ENCODE measurements around the gene TOX2.

The TOX2 gene

GRCh38 chr20:43957392-43957791 is 42.7 kb downstream of the TOX2 start:
- no peak for DNase-seq (ENCODE audit: low read depth in 2 of 2)

GRCh38 chr20:43958626-43959025 is 44.0 kb downstream of the TOX2 start:
- DNase-seq (ENCODE audit: low read depth in 2 of 2), result no peak

GRCh38 chr20:43959079-43959919 is 44.6 kb downstream of the TOX2 start:
- no peak for DNase-seq (ENCODE audit: low read depth in 2 of 2)

GRCh38 chr20:43959920-43960227 is 45.2 kb downstream of the TOX2 start:
- no peak for DNase-seq (ENCODE audit: low read depth in 2 of 2)

GRCh38 chr20:43960231-43960630 is 45.6 kb downstream of the TOX2 start:
- no peak for DNase-seq (ENCODE audit: low read depth in 2 of 2)

- DNase-seq (ENCODE audit: low read depth in 2 of 2), result no peak
These were observed 46.5 kb downstream of the TOX2 start for GRCh38 chr20:43961116-43961515.

GRCh38 chr20:43961541-43962471 is 47.2 kb downstream of the TOX2 start:
- no peak for DNase-seq (ENCODE audit: low read depth in 2 of 2)

GRCh38 chr20:43962530-43962929 is 47.9 kb downstream of the TOX2 start:
- no peak for DNase-seq (ENCODE audit: low read depth in 2 of 2)

GRCh38 chr20:43963233-43963632 is 48.6 kb downstream of the TOX2 start:
- no peak for DNase-seq (ENCODE audit: low read depth in 2 of 2)

GRCh38 chr20:43963872-43964791 is 49.5 kb downstream of the TOX2 start:
- DNase-seq (ENCODE audit: low read depth in 2 of 2), result no peak

GRCh38 chr20:43968341-43969000 is 53.8 kb downstream of the TOX2 start:
- DNase-seq (ENCODE audit: low read depth in 2 of 2), result no peak

GRCh38 chr20:43969028-43969447 is 54.4 kb downstream of the TOX2 start:
- DNase-seq (ENCODE audit: low read depth in 2 of 2), result no peak

GRCh38 chr20:43969501-43970182 is 55.0 kb downstream of the TOX2 start:
- no peak for DNase-seq (ENCODE audit: low read depth in 2 of 2)

GRCh38 chr20:43971267-43971666 is 56.6 kb downstream of the TOX2 start:
- DNase-seq (ENCODE audit: low read depth in 2 of 2), result no peak

- DNase-seq (ENCODE audit: low read depth in 2 of 2), result no peak
These were observed 57.4 kb downstream of the TOX2 start for GRCh38 chr20:43972051-43972450.

GRCh38 chr20:43972692-43973091 is 58.0 kb downstream of the TOX2 start:
- DNase-seq (ENCODE audit: low read depth in 2 of 2), result no peak

- DNase-seq (ENCODE audit: low read depth in 2 of 2), result no peak
These were observed 58.6 kb downstream of the TOX2 start for GRCh38 chr20:43973231-43973630.

- DNase-seq (ENCODE audit: low read depth in 2 of 2), result no peak
These were observed 59.2 kb downstream of the TOX2 start for GRCh38 chr20:43973671-43974450.

- no peak for DNase-seq (ENCODE audit: low read depth in 2 of 2)
These were observed 60.0 kb downstream of the TOX2 start for GRCh38 chr20:43974695-43975094.
